Loucy (cell line): Measurements from ENCODE around the gene SERPINB6.

ENCODE experiments used
- EZH2phosphoT487 ChIP-seq: fragments of 200-600 bp; IDR thresholded peaks from 2 replicates; pipeline ENCODE4 v1.6.1; 2018; ENCODE audit warnings: antibody characterized with exemption, mild to moderate bottlenecking, moderate library complexity, borderline replicate concordance
- TF ChIP-seq, protein P1 (sequence below): fragments of 200-600 bp; sonication (generic); conservative IDR thresholded peaks from 2 replicates; pipeline ENCODE4 v1.5.1; 2014; ENCODE audit warnings: mild to moderate bottlenecking, antibody characterized with exemption, low read length

GRCh38 chr6:2919401-2919800 lies 52.0 kb downstream of the SERPINB6 start:
- TF ChIP-seq, protein P1, sequence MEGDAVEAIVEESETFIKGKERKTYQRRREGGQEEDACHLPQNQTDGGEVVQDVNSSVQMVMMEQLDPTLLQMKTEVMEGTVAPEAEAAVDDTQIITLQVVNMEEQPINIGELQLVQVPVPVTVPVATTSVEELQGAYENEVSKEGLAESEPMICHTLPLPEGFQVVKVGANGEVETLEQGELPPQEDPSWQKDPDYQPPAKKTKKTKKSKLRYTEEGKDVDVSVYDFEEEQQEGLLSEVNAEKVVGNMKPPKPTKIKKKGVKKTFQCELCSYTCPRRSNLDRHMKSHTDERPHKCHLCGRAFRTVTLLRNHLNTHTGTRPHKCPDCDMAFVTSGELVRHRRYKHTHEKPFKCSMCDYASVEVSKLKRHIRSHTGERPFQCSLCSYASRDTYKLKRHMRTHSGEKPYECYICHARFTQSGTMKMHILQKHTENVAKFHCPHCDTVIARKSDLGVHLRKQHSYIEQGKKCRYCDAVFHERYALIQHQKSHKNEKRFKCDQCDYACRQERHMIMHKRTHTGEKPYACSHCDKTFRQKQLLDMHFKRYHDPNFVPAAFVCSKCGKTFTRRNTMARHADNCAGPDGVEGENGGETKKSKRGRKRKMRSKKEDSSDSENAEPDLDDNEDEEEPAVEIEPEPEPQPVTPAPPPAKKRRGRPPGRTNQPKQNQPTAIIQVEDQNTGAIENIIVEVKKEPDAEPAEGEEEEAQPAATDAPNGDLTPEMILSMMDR, result no peak
- TF ChIP-seq EZH2phosphoT487, result no peak
